Posterior cingulate gyrus (tissue), 11 donors: Measurements from ENCODE around the gene SLC17A7.
"Not testable (repeated sequence)": the region's sequence is repeated elsewhere in the genome, so short reads cannot be mapped to it uniquely, and the experiment has no call there.

Source experiments
- DNase-seq, 10 donors: peaks; one replicate each; pipeline versions ENCODE4 v3.0.0 to v3.0.0-alpha.2; 2020 to 2021; ENCODE audit warnings: mixed read lengths in 3 of 10
- intact Hi-C: fragments of 100-400 bp; cut with DNase I; formaldehyde crosslinking; loops from one replicate; pipeline ENCODE4 v1.15.1; 2023

Gene SLC17A7

DNA sequence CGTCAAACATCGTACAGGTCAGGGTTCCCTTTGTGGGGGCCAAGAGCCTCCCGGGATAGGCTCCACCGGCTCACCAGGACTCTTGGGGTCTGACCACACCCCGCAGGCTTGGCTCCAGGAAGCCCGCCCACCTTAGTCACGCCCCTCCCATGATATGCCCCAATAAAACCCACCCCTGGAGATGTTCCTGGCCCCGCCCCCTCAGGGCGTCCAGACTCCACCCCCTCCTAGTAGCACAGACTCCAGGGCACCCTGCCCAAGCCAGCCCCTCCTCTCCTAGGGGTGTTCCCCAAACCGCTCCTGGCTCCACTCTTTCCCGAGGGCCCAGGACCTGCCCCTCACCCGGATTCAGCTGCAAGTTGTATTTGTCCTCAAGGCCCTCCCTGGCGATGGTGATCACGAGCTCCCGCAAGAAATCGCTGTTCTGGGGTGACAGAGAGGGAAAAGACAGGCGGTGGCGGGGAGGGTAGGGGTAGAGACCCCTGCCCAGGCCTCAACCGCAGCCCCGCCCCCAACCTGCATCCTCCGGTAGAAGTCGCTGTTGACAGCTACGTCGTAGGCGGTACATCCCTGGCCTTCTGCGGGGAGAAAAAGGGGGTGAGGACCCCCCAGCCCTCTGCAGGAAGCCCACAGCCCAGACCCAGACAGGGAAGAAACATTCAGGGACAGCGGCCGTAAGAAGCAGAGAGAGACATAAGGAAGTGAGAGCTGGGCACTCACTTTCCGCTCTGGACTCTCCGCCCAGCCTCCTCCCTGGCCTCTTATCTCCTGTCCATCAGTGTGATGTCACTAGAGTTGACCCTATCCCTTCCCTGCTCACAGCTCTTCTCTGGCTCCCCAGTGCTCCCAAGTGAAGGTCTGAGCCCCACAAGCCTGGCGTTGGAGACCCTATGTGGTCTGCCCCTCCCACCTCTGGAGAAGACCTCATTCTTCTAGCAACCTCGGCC is 6.4 kb upstream of the SLC17A7 start:
- intact Hi-C loops = no loop called here
- DNase-seq = no peak

DNA sequence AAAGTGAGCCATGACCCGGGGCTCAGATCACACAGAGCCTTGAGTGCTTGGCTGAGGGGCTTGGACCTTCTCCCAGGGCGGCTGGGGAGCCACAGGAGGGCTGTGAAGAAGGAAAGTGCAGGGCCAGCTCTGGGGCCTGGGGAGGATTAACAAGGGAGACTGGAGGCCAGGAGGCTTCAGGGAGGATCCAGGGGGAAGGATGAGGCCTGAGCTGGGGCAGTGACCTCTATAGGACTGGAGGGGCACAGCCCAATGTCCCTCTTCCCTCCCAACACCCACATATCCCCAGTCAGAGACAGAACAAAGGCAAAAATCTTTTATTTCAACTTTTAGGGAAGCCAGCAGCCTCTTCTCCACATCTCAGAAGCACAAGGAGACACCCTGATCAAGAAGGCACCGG is 4.7 kb upstream of the SLC17A7 start:
- DNase-seq = no peak
- intact Hi-C loops = no loop called here

DNA sequence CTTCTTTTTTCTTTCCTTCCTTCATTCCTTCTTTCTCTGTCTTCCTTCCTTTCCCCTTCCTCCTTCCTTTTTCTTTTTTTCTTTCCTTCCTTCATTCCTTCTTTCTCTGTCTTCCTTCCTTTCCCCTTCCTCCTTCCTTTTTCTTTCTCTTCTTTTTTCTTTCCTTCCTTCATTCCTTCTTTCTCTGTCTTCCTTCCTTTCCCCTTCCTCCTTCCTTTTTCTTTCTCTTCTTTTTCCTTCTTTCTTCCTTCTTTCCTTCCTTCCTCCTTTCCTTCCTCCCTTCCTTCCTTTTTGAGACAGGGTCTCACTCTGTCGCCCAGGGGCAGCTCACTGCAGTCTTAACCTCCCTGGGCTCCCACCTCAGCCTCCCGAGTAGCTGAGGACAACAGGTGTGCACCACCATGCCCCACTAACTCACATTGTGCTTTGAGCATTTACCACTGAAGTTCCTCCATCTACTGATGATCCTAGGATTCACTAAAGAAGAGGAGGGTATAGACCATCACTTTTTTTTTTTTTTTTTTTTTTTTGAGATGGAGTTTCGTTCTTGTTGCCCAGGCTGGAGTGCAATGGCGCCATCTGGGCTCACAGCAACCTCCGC is 2.9 kb upstream of the SLC17A7 start:
- not testable (repeated sequence) for DNase-seq
- intact Hi-C loops = loop anchor here (5.0 kb wide), 1 partner anchor 217 kb away; no protein-coding TSS in a partner anchor

DNA sequence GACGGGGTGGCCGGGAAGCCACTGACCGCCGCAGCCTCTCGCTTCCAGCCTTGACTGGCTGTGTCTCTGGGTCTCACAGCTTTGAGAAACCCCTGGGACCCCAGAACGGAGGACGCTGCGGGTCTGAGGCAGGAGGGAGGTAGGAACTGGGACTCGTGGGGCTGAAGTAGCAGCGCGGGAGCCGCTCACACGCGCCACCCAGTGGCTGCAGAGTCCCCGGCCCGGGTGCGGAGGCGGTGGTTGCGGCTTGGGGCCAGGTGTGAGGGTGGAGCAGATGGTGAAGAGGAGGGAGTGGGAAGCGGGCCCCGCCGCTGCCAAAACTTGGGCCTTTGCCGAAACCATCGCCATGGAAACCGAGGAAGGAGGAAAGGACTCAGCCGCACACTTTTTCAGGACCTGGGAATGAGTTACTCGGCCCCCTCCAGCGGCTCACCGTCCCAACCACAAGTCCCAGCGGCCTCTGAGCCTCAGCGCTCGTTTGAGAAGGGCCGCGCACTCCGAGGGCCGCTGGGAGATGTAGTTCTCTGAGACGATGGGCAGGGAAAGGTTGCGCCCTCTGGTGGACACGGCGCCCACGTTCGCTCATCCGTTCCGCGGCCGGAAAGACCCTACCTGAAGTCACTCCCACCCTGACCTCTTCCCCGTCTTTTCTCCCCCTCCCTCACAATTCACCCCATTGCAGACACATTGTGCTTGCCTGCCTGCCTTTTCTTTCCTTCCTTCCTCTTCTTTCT is 2.2 kb upstream of the SLC17A7 start:
- intact Hi-C loops = loop anchor here (1.0 to 5.0 kb wide), 2 partner anchors 51 to 216 kb away; no protein-coding TSS in a partner anchor
- DNase-seq = peak; percentile 85 to 99 (median 94)

DNA sequence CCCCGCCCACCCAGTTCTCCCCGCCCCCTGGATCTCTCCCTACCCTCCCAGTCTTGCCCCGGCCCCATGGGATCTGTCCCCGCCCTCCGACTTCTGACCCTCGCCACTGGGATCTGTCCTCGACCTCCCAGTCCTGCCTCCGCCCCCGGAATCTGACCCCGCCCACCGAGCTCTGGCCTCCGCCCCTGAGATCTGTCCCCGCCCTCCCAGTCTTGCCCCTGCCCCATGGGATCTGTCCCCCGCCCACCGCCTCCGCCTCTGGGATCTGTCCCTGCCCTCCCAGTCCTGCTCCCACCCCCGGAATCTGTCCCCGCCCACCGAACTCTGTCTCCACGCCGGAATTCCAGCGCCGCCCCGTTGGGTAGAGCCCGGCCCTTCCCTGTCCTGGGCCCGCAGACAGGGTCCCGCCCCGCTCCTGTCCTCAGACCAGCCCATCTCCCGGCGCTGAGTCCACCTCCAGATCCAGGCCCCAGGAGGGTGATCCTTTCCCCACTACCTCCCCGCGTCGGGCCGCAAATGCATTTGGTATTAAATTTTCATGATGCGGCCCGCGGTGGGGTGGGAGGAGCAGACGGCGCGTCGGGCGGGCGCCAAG is 1.5 kb upstream of the SLC17A7 start:
- peak; percentile 21 to 91 (median 48) for DNase-seq
- intact Hi-C loops = loop anchor here (1.0 to 5.0 kb wide), 2 partner anchors 51 to 216 kb away; no protein-coding TSS in a partner anchor

DNA sequence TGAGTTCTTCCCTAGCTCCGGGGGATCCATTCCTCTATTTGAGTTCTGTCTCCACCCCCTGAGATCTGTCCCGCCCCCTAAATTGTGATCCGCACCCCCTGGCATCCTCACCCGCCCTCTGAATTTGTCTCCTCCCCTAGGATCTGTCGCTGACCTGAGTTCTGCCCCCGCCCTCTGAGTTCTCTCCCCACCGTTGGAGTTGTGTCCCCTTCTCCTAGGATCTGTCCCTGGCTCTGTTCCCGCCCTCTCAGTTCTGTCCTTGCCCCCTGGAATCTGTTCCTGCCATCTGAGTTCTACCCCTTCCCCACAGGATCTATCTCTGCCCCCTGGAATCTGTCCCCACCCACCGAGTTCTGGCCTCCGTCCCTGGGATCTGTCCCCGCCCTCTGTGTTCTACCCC is 1.0 kb upstream of the SLC17A7 start:
- peak in 1 of 10 donors; percentile 67 for DNase-seq
- intact Hi-C loops = loop anchor here (5.0 kb wide), 1 partner anchor 215 kb away; no protein-coding TSS in a partner anchor

DNA sequence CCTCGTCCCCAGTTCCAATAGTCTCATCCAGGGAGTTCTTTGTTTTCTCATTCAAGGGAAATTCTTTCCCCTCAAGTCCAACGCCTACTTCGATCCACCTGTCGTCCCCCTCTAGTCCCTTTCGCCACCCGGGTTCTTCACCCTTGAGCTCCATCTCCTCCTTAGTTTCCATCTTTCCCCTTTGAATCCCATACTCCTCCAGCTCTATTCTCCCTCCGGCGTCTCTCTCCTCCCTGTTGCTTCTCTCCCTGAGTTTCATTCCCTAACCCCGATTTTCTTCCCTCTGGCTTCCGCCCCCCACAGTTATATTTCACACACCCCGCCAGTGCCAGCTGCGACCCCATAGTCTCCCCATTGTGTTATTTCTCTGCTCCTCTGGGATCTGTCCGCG is 628 bp upstream of the SLC17A7 start:
- intact Hi-C loops = loop anchor here (5.0 kb wide), 1 partner anchor 215 kb away; no protein-coding TSS in a partner anchor
- no peak for DNase-seq

DNA sequence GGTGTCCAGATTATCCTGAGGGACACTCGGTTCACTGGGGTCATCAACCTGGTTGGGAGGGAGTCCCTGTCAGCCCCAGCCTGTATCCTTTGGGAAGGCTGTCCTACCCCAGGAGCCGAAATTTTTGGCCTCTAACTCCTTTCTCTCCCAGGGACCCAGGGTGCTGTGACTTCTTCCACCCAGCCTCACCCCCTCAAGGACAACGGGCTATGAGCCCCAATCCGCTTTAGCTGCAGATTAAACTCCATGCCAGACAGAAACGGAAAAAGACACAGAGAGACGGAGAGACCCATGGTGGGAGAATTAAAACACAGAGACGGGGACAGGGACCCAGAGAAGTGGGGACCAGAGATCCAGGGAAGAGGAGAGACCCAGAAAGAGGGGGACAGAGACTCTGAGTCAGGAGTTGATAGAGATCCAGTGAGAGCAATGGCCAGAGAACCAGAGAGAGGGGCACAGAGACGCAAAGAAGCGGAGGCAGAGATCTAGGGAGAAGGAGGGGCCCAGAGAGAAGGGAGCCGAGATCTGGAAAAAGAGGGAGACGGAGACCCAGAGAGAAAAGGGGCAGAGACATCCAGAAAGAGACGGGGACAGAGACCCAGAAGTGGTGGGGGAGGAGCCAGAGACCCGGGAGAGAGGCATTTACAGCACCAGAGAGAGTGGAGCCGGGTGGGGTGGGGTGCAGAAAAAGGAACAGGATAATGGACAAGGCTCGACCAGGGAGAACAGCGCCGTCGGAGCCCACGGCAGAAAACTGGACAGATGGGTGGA is 703 bp downstream of the SLC17A7 start:
- intact Hi-C loops = loop anchor here (5.0 kb wide), 1 partner anchor 213 kb away; no protein-coding TSS in a partner anchor
- DNase-seq = no peak

DNA sequence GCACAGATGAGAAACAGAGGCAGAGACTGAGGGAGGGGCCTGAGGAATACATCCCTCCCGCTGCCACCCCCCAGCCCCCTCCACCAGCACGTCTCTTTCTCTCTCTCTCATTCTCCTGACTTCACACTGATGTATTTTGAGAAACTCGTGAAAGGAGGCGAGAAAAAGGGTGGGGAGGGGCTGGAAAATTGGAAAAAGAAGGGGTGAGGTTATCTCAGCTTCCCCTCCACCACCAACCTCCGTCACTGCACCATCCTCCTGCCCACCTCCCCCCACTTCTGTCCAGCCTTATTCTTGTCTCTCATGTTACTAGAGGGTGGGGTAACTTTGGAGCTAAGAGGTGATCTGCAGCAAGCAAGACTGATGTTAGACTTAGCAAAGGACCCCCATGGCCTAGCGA is 1.5 kb downstream of the SLC17A7 start:
- no peak for DNase-seq
- intact Hi-C loops = loop anchor here (5.0 kb wide), 1 partner anchor 213 kb away; no protein-coding TSS in a partner anchor

DNA sequence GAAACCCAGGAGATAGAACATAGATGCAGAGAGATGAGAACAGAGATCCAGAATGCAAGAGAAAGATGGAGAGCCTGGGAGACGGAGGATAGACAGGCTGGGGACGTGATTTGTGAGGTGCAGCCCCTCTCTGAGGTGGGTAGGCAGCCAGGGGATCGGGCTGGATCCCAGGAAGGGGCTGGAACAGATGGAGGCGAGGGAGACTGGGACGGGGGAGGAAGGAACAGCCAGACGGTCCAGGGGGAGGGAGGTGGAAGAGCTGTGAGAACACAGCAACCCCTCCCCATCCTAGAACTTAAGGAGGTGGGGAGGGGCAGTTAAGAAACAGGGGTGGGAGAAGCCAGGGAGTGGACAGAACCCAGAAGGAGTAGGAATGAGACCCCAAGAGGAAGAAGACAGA is 3.1 kb downstream of the SLC17A7 start:
- peak in 8 of 10 donors; percentile 41 to 93 (median 57) for DNase-seq
- intact Hi-C loops = no loop called here

DNA sequence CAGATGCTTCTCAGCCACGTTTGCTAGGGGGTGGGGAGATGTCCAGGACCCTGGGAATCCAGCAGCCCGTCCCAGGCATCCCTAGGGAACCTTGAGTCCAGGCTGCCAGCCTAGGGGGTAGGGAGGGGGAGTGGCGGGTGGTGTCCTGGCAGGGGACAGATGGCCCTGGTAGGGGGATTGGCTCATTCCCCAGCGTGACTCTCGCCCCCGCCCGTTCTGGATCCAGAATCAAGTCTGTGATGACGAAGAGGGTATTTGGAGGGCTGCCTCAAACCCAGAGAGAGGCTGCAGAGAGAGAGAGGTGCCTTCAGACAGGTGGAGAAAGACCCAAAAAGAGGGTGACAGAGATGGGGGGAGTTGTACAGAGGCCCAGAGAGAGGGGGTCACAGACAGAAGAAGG is 4.1 kb downstream of the SLC17A7 start:
- intact Hi-C loops = no loop called here
- peak in 9 of 10 donors; percentile 42 to 95 (median 72) for DNase-seq

DNA sequence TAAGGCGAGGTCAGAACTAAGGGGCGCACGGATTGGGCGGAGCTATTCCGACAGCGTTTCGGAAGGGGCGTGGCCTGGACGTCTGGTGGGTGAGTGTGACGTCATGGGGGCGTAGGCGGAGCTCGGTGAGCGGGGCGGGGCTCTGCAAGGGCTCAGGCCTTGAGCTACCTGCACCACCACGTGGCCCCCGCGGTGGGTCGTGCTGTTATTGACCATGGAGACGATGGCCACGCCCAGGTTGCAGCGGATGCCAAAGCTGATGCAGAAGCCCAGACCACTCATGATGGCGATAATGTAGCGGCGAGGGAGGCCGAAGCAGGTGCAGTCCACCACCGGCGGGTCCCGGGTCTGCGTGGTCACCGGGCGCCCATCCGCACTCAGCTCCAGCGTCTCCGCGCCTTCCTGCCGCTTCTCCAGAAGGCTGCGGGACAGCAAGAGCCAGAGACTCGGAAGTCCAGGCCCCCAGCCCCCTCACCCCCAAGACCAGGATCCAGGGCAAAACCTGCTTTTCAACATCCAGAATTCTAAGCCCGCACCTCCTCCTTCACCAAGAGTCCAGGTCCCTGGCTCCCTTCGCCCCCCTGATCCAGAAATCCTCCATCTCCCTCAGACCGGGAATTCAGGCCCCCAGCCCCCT is 4.8 kb downstream of the SLC17A7 start:
- intact Hi-C loops = no loop called here
- DNase-seq = peak in 4 of 10 donors; percentile 43 to 91 (median 66)

DNA sequence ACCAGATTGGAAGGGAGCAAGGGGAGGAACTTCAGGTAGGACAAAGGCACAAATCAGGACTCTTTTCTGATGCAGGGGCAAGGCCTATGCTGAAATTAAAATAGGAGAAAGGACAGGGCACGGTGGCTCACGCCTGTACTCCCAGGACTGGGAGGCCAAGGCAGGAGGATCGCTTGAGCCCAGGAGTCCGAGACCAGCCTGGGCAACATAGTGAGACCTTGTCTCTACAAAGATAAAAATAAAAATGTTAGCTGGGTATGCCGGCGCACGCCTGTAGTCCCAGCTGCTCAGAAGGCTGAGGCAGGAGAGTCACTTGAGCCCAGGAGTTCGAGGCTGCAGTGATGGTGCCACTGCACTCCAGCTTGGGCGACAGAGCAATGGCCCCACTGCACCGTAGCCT is 5.7 kb downstream of the SLC17A7 start:
- no peak for DNase-seq
- intact Hi-C loops = no loop called here

DNA sequence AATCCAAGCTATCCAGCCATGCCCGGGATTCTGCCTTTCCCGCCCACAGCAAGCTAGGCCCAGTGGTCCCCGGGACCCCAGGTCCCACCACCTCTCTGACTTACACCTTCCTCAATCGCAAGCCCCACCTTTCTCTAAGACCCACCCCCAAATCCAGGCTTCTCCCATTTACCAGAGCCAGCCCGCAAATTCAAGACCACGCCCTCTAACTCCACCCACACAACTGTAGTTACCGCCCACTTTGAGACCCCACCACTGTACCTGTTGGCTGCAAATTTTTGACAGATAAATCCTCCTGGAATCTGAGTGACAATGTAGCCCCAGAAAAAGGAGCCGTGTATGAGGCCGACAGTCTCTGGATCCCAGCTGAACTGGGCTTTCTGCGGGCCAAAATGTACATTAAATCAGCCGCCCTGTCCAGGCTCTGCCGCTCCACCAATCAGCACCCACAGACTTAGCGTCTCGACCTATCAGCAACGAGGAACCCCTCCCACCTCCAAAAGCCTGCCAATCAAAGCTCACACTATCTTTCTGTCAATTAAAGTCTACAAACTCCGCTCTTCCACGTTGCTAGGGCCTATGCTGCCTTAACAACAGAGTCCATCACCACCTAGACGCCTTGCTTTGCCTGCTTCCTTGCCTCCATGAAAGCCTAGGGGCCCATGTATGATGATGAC is 6.3 kb downstream of the SLC17A7 start:
- peak in 3 of 10 donors; percentile 46 to 77 (median 48) for DNase-seq
- intact Hi-C loops = no loop called here

DNA sequence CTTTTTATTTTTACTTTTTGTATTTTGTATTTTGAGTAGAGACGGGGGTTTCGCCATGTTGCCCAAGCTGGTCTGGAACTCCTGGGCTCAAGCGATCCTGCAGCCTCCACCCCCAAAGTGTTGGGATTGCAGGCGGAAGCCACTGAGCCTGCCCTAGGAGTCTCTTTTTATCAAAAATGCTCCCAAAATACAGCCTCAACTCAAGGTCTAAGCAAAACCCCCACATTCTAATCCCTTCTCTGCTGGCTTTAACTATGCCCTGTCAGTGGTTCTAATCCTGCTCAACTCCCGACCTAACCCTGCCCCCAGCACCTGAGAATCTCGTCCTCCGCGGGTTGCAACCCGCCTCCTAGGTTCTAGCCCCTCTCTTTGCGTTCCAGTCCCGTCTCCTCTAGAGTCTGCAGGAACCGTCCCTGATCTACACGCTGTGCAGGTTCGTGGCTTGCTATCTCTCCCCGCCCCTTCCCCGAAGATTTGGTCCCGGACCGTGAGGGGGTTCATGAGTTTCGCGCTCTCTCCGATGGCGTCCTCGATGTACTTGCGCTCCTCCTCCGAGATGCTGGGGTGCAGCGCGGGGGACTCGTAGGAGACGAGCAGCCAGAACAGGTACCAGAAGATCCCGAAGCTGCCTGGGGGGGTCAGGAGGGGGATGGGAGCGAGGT is 8.0 kb downstream of the SLC17A7 start:
- no peak for DNase-seq
- intact Hi-C loops = no loop called here

DNA sequence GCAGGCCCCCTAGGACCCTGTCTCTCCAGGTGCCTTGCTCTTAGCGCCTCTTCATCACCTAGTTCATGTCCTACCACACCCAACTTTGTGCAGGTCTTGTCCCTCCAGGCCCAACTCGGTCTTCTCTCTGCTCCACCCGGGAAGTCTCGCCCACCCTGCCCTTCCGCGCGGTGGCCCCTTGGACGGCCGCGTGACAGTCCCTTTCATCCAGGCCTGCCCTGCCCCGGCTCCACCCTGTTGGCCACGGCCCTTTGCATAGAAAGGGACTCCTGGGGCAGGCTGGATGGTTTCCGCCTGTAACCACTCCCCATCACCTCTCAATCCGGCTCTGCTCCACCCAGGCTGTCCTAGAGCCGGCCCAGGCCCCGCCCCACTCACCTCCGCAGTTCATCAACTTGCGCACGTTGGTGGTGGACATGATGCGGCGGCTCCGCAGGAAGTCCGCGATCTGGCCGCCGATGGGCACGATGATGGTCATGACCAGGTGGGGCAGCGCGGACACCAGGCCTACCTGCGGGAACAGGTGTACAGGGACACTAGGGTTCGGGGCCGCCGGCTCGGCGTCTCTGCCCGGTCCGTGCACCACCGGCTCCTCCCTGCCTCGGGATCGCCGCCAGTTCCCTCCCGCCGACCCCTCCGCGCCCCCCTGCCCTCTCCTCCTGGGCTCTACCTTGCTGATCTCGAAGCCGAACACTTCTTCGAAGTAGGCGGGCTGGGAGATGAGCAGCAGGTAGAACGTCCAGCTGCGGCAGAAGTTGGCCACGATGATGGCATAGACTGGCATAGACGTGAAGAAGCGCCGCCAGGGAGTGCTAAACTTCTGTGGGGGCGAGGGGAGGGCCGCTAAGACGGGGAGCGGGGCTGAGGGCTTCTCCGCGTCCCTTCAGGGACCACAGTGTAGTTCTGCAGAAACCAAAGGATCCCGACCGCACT is 8.9 kb downstream of the SLC17A7 start:
- intact Hi-C loops = no loop called here

DNA sequence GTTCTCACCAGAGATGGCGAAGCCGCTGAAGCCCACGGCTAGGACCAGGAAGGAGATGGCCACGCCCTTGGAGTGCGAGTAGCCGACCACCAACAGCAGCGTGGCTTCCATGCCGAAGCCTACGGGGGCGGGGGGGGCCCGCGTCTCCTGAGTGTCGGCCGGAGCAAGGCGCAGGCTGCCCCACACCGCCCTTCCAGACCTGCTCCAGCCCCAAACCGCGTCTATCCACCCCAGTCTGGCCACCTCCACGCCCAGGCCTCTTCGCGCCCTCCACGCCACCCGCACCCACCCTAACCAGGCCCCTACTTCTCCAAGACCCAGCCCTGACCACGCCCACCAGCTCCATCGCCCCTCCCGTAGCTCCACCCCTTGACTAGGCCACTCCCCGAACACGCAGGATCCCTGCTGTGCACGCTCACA is 10.0 kb downstream of the SLC17A7 start:
- intact Hi-C loops = no loop called here
- DNase-seq = peak in 1 of 10 donors; percentile 49

More for the DNA sequence above, 8.9 kb downstream of the SLC17A7 start:
- DNase-seq = no peak
